Glutamatergic neuron (in vitro differentiated cells): ENCODE measurements around the gene RAPGEF5. TPM values are rescaled to one million over a fixed set of nuclear protein-coding genes. Genes with fewer than 3 reads are reported as not detected.
A peak's percentile ranks its signal among the peaks of the same experiment; 100 is the strongest.

Experiments
- DNase-seq: peaks from one replicate; pipeline ENCODE4 v3.0.0; 2022
- H3K27ac Mint-ChIP-seq: one replicate; pipeline ENCODE4 v1.8.0; 2020; ENCODE audit warnings: mild to moderate bottlenecking, mixed read lengths, inconsistent platforms; ENCODE audit not compliant: unreplicated experiment
- H3K27me3 Mint-ChIP-seq: one replicate; pipeline ENCODE4 v1.8.0; 2020; ENCODE audit warnings: mild to moderate bottlenecking, moderate library complexity, mixed read lengths, inconsistent platforms; ENCODE audit not compliant: unreplicated experiment
- H3K36me3 Mint-ChIP-seq: one replicate; pipeline ENCODE4 v1.8.0; 2020; ENCODE audit warnings: mild to moderate bottlenecking, mixed read lengths, inconsistent platforms; ENCODE audit not compliant: unreplicated experiment
- H3K4me1 Mint-ChIP-seq: one replicate; pipeline ENCODE4 v1.8.0; 2020; ENCODE audit warnings: mild to moderate bottlenecking, low read depth, mixed read lengths, inconsistent platforms; ENCODE audit not compliant: unreplicated experiment
- H3K4me3 Mint-ChIP-seq: one replicate; pipeline ENCODE4 v1.8.0; 2020; ENCODE audit warnings: mild to moderate bottlenecking, mixed read lengths, inconsistent platforms; ENCODE audit not compliant: unreplicated experiment
- H3K9me3 Mint-ChIP-seq: one replicate; pipeline ENCODE4 v1.8.0; 2020; ENCODE audit warnings: mild to moderate bottlenecking, moderate library complexity, mixed read lengths, inconsistent platforms; ENCODE audit not compliant: unreplicated experiment
- CTCF ChIP-seq: fragments of 200-600 bp; sonication (generic); IDR thresholded peaks from one replicate; pipeline ENCODE4 v1.5.0; 2021; ENCODE audit not compliant: partially characterized antibody, unreplicated experiment
- total RNA-seq: library from RNA; stranded (reverse); fragmentation: NEBNext Ultra II Directional; extraction: Animal tissue kit (Norgen Biotek cat#: 25700); gene quantifications from one replicate; pipeline ENCODE4 v1.2.1, GENCODE V29; 2021; ENCODE audit not compliant: unreplicated experiment

Gene RAPGEF5
- total RNA-seq, 1 donor from 2014 or later = 169 TPM

DNA sequence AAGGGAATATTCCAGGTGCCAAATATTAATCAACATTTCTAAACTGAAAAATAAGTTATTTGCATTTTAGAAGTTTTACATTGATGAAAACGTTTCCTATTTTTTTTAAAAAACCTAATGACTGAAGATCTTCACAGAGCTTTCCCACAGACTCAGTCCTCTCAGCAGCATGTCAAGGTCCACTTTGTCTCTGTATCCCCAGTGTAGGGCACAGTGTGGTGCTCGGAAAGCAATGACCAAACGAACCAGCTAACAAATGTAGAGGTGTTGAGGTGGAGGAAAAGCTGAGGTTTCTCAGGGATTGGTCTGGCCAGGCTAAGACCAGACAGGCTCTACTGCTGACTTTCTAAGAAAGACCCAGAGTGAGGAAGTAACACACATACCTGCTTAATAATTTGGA is 209.1 kb downstream of the RAPGEF5 start:
- Mint-ChIP-seq H3K27ac (no peak overlapping the region), H3K4me1 (peaks cover 29% of the 10 kb centered on the region), H3K36me3 (no peaks in the 10 kb centered on the region), H3K9me3 (peaks cover 6% of the 10 kb centered on the region), H3K27me3 (peaks cover 2% of the 10 kb centered on the region), H3K4me3 (no peak overlapping the region)
- no peak for DNase-seq
- TF ChIP-seq CTCF = no peak

- no peak for DNase-seq
- H3K36me3 Mint-ChIP-seq = peaks cover under 1% of the 10 kb centered on the region
- H3K4me3 Mint-ChIP-seq = no peak overlapping the region
- peaks cover 6% of the 10 kb centered on the region for H3K9me3 Mint-ChIP-seq
- no peak for TF ChIP-seq CTCF
- H3K4me1 Mint-ChIP-seq = peaks cover 32% of the 10 kb centered on the region
- H3K27ac Mint-ChIP-seq = peak overlapping the region; percentile 26
- peaks cover 2% of the 10 kb centered on the region for H3K27me3 Mint-ChIP-seq
Observed at GRCh38 chr7:22146961-22147512, 209.9 kb downstream of the RAPGEF5 start.

DNA sequence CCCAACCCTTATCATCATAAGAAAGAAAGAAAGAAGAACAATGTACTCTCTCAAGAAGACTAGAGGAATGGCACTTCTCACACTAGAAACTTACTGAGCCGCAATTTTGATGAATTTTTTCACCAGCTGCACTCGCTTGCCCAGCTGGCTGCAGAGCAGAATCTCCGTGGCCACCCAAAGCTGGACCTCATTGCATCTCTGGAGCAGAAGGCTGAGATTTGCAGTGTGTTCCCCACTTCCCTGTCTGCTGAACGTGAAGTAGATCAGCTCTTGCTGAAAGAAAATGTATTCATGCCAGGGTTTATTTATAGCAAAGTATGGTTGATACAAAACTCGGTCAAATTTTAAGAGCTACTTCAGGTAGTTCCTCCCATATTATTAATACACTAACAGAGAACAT is 212.0 kb downstream of the RAPGEF5 start:
- peaks cover 6% of the 10 kb centered on the region for H3K9me3 Mint-ChIP-seq
- peaks cover 4% of the 10 kb centered on the region for H3K27me3 Mint-ChIP-seq
- DNase-seq = no peak
- peaks cover 4% of the 10 kb centered on the region for H3K36me3 Mint-ChIP-seq
- H3K4me1 Mint-ChIP-seq = peaks cover 37% of the 10 kb centered on the region
- H3K4me3 Mint-ChIP-seq = no peak overlapping the region
- no peak overlapping the region for H3K27ac Mint-ChIP-seq
- TF ChIP-seq CTCF = no peak

DNA sequence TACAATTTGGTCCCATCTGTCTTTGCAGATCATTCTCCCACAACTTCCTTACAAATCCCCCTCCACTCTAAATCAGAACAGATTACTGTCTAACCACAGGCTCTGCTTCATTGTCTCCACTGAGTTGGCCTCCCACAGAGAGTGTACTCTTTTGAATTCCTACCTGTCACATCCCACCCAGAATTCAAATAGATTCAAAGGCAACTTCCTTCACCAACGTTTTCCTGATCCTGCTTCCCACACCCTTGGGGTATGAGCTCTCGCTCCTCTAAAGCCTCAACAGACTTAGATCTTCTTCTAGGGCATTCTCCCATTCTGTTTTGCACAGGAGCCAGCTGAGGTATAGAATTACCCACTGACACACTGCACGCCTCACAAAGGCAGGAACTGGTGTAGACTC is 213.5 kb downstream of the RAPGEF5 start:
- peak overlapping the region; percentile 7 for H3K27ac Mint-ChIP-seq
- no peak for TF ChIP-seq CTCF
- DNase-seq = no peak
- peaks cover 4% of the 10 kb centered on the region for H3K27me3 Mint-ChIP-seq
- peak overlapping the region; percentile 4 for H3K4me3 Mint-ChIP-seq
- H3K36me3 Mint-ChIP-seq = peaks cover 4% of the 10 kb centered on the region
- peaks cover 4% of the 10 kb centered on the region for H3K9me3 Mint-ChIP-seq
- peaks cover 34% of the 10 kb centered on the region for H3K4me1 Mint-ChIP-seq

GRCh38 chr7:22142572-22142971 is 214.4 kb downstream of the RAPGEF5 start:
- Mint-ChIP-seq H3K9me3 (peaks cover 5% of the 10 kb centered on the region), H3K36me3 (peaks cover 4% of the 10 kb centered on the region), H3K4me3 (peak overlapping the region; percentile 25), H3K27me3 (peaks cover 6% of the 10 kb centered on the region), H3K27ac (peak overlapping the region; percentile 59), H3K4me1 (peaks cover 33% of the 10 kb centered on the region)
- DNase-seq = no peak
- no peak for TF ChIP-seq CTCF
